H9 (cell line): ENCODE data around the gene CROCC. TPM values are rescaled to one million over a fixed set of nuclear protein-coding genes. Genes with fewer than 3 reads are reported as not detected.

ENCODE experiments used
- DNase-seq: peaks from one replicate; pipeline ENCODE4 v3.0.0-alpha.2; 2017
- H2AFZ ChIP-seq: one replicate; pipeline ENCODE4 v1.6.1; 2013; ENCODE audit warnings: mild to moderate bottlenecking, low read length, control low read depth, moderate library complexity
- H2AK5ac ChIP-seq: 2 replicates; pipeline ENCODE4 v1.6.1; 2013; ENCODE audit warnings: low read length, control low read depth, mixed read lengths; ENCODE audit not compliant: insufficient read length
- H2BK120ac ChIP-seq: one replicate; pipeline ENCODE4 v1.6.1; 2013; ENCODE audit warnings: low read depth, mild to moderate bottlenecking, low read length, control low read depth, inconsistent platforms; ENCODE audit not compliant: poor library complexity, severe bottlenecking
- H2BK12ac ChIP-seq: 2 replicates; pipeline ENCODE4 v1.6.1; 2013; ENCODE audit warnings: low read length, control low read depth, mixed read lengths, low read depth; ENCODE audit not compliant: insufficient read length
- H2BK15ac ChIP-seq: 2 replicates; pipeline ENCODE4 v1.6.1; 2013; ENCODE audit warnings: low read depth, low read length, control low read depth
- H2BK20ac ChIP-seq: one replicate; pipeline ENCODE4 v1.6.1; 2013; ENCODE audit warnings: low read depth, mild to moderate bottlenecking, low read length, control low read depth, inconsistent platforms; ENCODE audit not compliant: poor library complexity, severe bottlenecking
- H2BK5ac ChIP-seq: 2 replicates; pipeline ENCODE4 v1.6.1; 2013; ENCODE audit warnings: low read length, control low read depth, mixed read lengths; ENCODE audit not compliant: insufficient read length
- H3K14ac ChIP-seq: 2 replicates; pipeline ENCODE4 v1.6.1; 2013; ENCODE audit warnings: low read length, control low read depth; ENCODE audit not compliant: insufficient read depth
- H3K18ac ChIP-seq: 2 replicates; pipeline ENCODE4 v1.6.1; 2013; ENCODE audit warnings: low read depth, mild to moderate bottlenecking, mixed read lengths, low read length, control low read depth; ENCODE audit not compliant: insufficient read length
- H3K23ac ChIP-seq: 2 replicates; pipeline ENCODE4 v1.6.1; 2013; ENCODE audit warnings: low read length, control low read depth, mixed read lengths, low read depth; ENCODE audit not compliant: insufficient read length
- H3K23me2 ChIP-seq: 2 replicates; pipeline ENCODE4 v1.6.1; 2013; ENCODE audit warnings: low read depth, mild to moderate bottlenecking, mixed read lengths, low read length, control low read depth; ENCODE audit not compliant: insufficient read length, poor library complexity, severe bottlenecking
- H3K27ac ChIP-seq: 2 replicates; pipeline ENCODE4 v1.5.1; 2013; ENCODE audit warnings: low read length, control low read depth, mixed read lengths, low read depth; ENCODE audit not compliant: insufficient read length
- H3K27me3 ChIP-seq: 2 replicates; pipeline ENCODE4 v1.6.1; 2013; ENCODE audit warnings: low read length, control low read depth, inconsistent platforms; ENCODE audit not compliant: insufficient read depth
- H3K4ac ChIP-seq: 2 replicates; pipeline ENCODE4 v1.6.1; 2013; ENCODE audit warnings: low read depth, mild to moderate bottlenecking, control low read depth, inconsistent platforms, low read length, moderate library complexity
- H3K4me1 ChIP-seq: 2 replicates; pipeline ENCODE4 v1.6.1; 2013; ENCODE audit warnings: low read length, control low read depth, inconsistent platforms; ENCODE audit not compliant: insufficient read depth
- H3K4me2 ChIP-seq: 2 replicates; pipeline ENCODE4 v1.6.1; 2013; ENCODE audit warnings: low read length, control low read depth, mixed read lengths; ENCODE audit not compliant: insufficient read length, insufficient read depth
- H3K56ac ChIP-seq: 2 replicates; pipeline ENCODE4 v1.6.1; 2013; ENCODE audit warnings: low read depth, mild to moderate bottlenecking, mixed read lengths, low read length, control low read depth; ENCODE audit not compliant: insufficient read length
- H3K79me1 ChIP-seq: 2 replicates; pipeline ENCODE4 v1.6.1; 2013; ENCODE audit warnings: low read depth, mild to moderate bottlenecking, moderate library complexity, low read length, control low read depth, inconsistent platforms; ENCODE audit not compliant: insufficient read depth, poor library complexity, severe bottlenecking
- H3K79me2 ChIP-seq: 2 replicates; pipeline ENCODE4 v1.6.1; 2013; ENCODE audit warnings: low read length, control low read depth, inconsistent platforms; ENCODE audit not compliant: insufficient read depth
- H3K9ac ChIP-seq: 2 replicates; pipeline ENCODE4 v1.6.1; 2013; ENCODE audit warnings: low read length, control low read depth, mixed read lengths; ENCODE audit not compliant: insufficient read length; ENCODE audit errors: extremely low read depth
- H3K9me3 ChIP-seq: one replicate; pipeline ENCODE4 v1.6.1; 2013; ENCODE audit warnings: low read depth, low read length, inconsistent platforms; ENCODE audit not compliant: control insufficient read depth
- H3T11ph ChIP-seq: one replicate; pipeline ENCODE4 v1.6.1; 2013; ENCODE audit warnings: mild to moderate bottlenecking, low read length, control low read depth, inconsistent platforms
- H4K20me1 ChIP-seq: one replicate; pipeline ENCODE4 v1.6.1; 2013; ENCODE audit not compliant: control insufficient read depth, insufficient read length, insufficient read depth
- H4K5ac ChIP-seq: 2 replicates; pipeline ENCODE4 v1.6.1; 2013; ENCODE audit warnings: low read depth, mild to moderate bottlenecking, mixed read lengths, low read length, control low read depth; ENCODE audit not compliant: insufficient read length
- H4K8ac ChIP-seq: replicated peaks from 2 replicates; pipeline ENCODE4 v1.6.1; 2013; ENCODE audit warnings: low read length, control low read depth, mixed read lengths, low read depth; ENCODE audit not compliant: insufficient read length
- H4K91ac ChIP-seq: 2 replicates; pipeline ENCODE4 v1.6.1; 2013; ENCODE audit warnings: low read depth, mild to moderate bottlenecking, moderate library complexity, mixed read lengths, low read length, control low read depth; ENCODE audit not compliant: insufficient read length
- H3K27ac Mint-ChIP-seq, 3 experiments: 2 replicates in 2 of 3; 3 replicates in 1 of 3; pipeline ENCODE4 v1.8.0; 2020 to 2021; ENCODE audit warnings: mixed read lengths in 3 of 3, mild to moderate bottlenecking in 1 of 3, moderate library complexity in 1 of 3
- H3K27me3 Mint-ChIP-seq: 2 replicates; pipeline ENCODE4 v1.8.0; 2021; ENCODE audit warnings: low read depth, mild to moderate bottlenecking, moderate library complexity, mixed read lengths
- H3K36me3 Mint-ChIP-seq, 3 experiments: 2 replicates in 2 of 3; 3 replicates in 1 of 3; pipeline ENCODE4 v1.8.0; 2020 to 2021; ENCODE audit warnings: low read depth in 3 of 3, mixed read lengths in 3 of 3; ENCODE audit not compliant: insufficient read depth in 1 of 3
- H3K4me1 Mint-ChIP-seq, 2 experiments: 2 replicates each; pipeline ENCODE4 v1.8.0; 2020; ENCODE audit warnings: mixed read lengths in 2 of 2
- H3K4me3 Mint-ChIP-seq, 2 experiments: 2 replicates in 1 of 2; 3 replicates in 1 of 2; pipeline ENCODE4 v1.8.0; 2020 to 2021; ENCODE audit warnings: mild to moderate bottlenecking in 2 of 2, mixed read lengths in 2 of 2, moderate library complexity in 1 of 2
- H3K9me3 Mint-ChIP-seq, 2 experiments: 2 replicates in 1 of 2; 3 replicates in 1 of 2; pipeline ENCODE4 v1.8.0; 2020; ENCODE audit warnings: mild to moderate bottlenecking in 2 of 2, mixed read lengths in 2 of 2, moderate library complexity in 1 of 2
- CTCF ChIP-seq: fragments of 200-600 bp; sonication (generic); conservative IDR thresholded peaks from 3 replicates; pipeline ENCODE4 v1.8.0; 2021; ENCODE audit warnings: antibody characterized with exemption, mild to moderate bottlenecking
- WGBS: extraction: QIAGEN DNeasy Blood & Tissue Kit; methylation state at CpG from one replicate; pipeline ENCODE4 v1.1.7; 2013; ENCODE audit warnings: missing lambda C conversion rate, low lambda C conversion rate, mixed read lengths; ENCODE audit not compliant: insufficient read length; ENCODE audit errors: extremely low coverage; 5-methylcytosine and 5-hydroxymethylcytosine counted together
- total RNA-seq: library from RNA; stranded (reverse); gene quantifications from 2 replicates; pipeline ENCODE4 v1.2.1, GENCODE V29; 2021

The CROCC gene
- total RNA-seq, 1 experiment from 2014 or later: 40.7 TPM

GRCh38 chr1:16965486-16966067 is 43.8 kb downstream of the CROCC start:
- H3K4me1 Mint-ChIP-seq: peaks cover 0 to 3% of the 10 kb centered on the region in 2 experiments
- H4K5ac ChIP-seq: no peak overlapping the region
- H2BK5ac ChIP-seq: no peak overlapping the region
- no peak overlapping the region for H3K23ac ChIP-seq
- no peak overlapping the region for H4K91ac ChIP-seq
- no peak overlapping the region for H2BK12ac ChIP-seq
- H2AK5ac ChIP-seq: no peak overlapping the region
- peak overlapping the region in 2 of 3 experiments; percentile 21 to 52; a peak in 1 of 7 replicates for H3K27ac Mint-ChIP-seq
- no peaks in the 10 kb centered on the region for H3K79me1 ChIP-seq
- H3K4me2 ChIP-seq: no peak overlapping the region
- no peaks in the 10 kb centered on the region for H3K23me2 ChIP-seq
- H3K9me3 Mint-ChIP-seq: no peaks in the 10 kb centered on the region
- no peak overlapping the region for H2BK15ac ChIP-seq
- no peak overlapping the region; a peak in 1 of 5 replicates for H3K4me3 Mint-ChIP-seq
- H3K27me3 Mint-ChIP-seq: no peaks in the 10 kb centered on the region
- no peak overlapping the region for H2AFZ ChIP-seq
- DNase-seq: no peak
- H2BK120ac ChIP-seq: no peak overlapping the region
- no peaks in the 10 kb centered on the region for H3K9me3 ChIP-seq
- no peaks in the 10 kb centered on the region for H4K20me1 ChIP-seq
- no peak overlapping the region for H2BK20ac ChIP-seq
- no peaks in the 10 kb centered on the region for H3K4me1 ChIP-seq
- H3K9ac ChIP-seq: no peak overlapping the region
- TF ChIP-seq CTCF: no peak
- no peak overlapping the region for H4K8ac ChIP-seq
- H3K36me3 Mint-ChIP-seq: peaks cover 17 to 40% (median 27%) of the 10 kb centered on the region in 3 experiments
- no peaks in the 10 kb centered on the region for H3K79me2 ChIP-seq
- no peak overlapping the region for H3K27ac ChIP-seq
- H3T11ph ChIP-seq: no peak overlapping the region
- no peaks in the 10 kb centered on the region for H3K27me3 ChIP-seq
- H3K56ac ChIP-seq: no peak overlapping the region
- no CpG with 5 or more reads among the region's 13 CpGs for WGBS
- H3K4ac ChIP-seq: no peak overlapping the region
- no peak overlapping the region for H3K14ac ChIP-seq
- no peak overlapping the region for H3K18ac ChIP-seq
